ENCODE data around the gene JAML. TPM values are rescaled to one million over a fixed set of nuclear protein-coding genes. Genes with fewer than 3 reads are reported as not detected.

The JAML gene
- polyA plus RNA-seq, 4 donors: 4.2 to 33.9 (median 13.3) TPM

DNA sequence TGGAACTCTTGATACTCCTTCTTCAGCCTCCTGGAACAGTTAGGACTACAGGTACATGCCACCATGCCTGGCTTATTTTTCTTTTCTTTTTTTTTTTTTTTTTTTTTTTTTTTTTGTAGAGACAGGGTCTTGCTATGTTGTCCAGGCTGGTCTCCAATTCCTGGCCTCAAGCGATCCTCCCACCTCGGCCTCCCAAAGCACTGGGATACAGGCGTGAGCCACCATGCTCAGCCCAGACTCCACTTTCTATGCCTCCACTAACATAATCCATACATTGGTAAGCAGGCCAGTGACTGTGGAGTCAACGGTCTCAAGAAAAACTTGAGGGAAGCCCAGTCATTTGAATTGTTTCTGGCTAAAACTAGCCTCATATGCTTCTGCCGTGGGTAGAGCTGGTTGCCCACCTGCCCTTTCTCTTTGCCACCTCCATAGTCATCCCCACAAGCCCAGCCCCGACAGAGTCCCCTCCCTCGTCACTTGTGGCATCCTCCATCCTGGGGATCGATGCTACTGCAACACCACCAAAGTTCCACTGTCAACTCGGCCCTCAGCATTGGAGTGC lies 50.7 kb downstream of the JAML start:
- H3K27ac ChIP-seq (ENCODE audit: low read depth in 1 of 3, low read length in 2 of 3): no peak overlapping the region
- H3K36me3 ChIP-seq (ENCODE audit: control insufficient read depth in 3 of 3, insufficient read depth in 2 of 3, low read depth in 1 of 3, low read length in 3 of 3): peaks cover 0 to 2% (median 0%) of the 10 kb centered on the region in 3 donors
- 86 to 87% (median 86%) methylated on average over 9 of the region's 9 CpGs for WGBS, 3 donors
- FAIRE-seq (no peak), DNase-seq (no peak)
- peaks cover 0 to 50% (median 0%) of the 10 kb centered on the region in 3 donors for H3K27me3 ChIP-seq (ENCODE audit: control insufficient read depth in 3 of 3, insufficient read depth in 3 of 3, low read length in 3 of 3)
- H3K4me3 ChIP-seq (ENCODE audit: low read depth in 1 of 3, low read length in 3 of 3): no peak overlapping the region
- H3K9me3 ChIP-seq (ENCODE audit: control insufficient read depth in 2 of 2, insufficient read depth in 1 of 2, low read depth in 1 of 2, low read length in 1 of 2): no peaks in the 10 kb centered on the region
- H3K4me1 ChIP-seq (ENCODE audit: control insufficient read depth in 3 of 3, insufficient read depth in 2 of 3, low read depth in 1 of 3, low read length in 2 of 3): peaks cover 0 to 4% (median 0%) of the 10 kb centered on the region in 3 donors

DNA sequence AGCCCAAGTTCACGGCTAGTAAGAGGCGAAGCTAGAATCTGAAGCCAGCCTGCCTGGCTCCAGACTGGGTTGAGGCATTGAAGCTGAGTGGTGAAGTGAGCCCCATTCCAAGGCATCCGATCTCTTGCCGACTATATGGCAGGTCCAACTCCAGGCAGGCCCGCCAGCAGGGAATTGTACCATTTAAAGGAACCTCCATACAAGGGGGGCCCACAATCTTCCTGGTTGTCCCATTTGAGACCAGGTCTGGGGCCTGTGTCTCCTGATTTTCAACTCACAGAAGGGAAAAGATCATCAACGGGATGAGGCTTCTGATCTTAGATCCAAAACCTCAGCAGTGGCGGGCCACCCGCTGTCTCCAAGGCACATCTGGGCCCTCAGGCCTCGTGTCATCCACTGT lies 52.5 kb downstream of the JAML start:
- no peak for FAIRE-seq
- 86 to 91% (median 89%) methylated on average over 9 of the region's 9 CpGs for WGBS, 3 donors
- no peak overlapping the region for H3K27ac ChIP-seq (ENCODE audit: low read depth in 1 of 3, low read length in 2 of 3)

GRCh38 chr11:118171269-118172062 lies 53.3 kb downstream of the JAML start:
- Histone ChIP-seq H3K27ac (ENCODE audit: low read depth in 1 of 3, low read length in 2 of 3) (no peak overlapping the region), H3K27me3 (ENCODE audit: control insufficient read depth in 3 of 3, insufficient read depth in 3 of 3, low read length in 3 of 3) (peaks cover 0 to 66% (median 0%) of the 10 kb centered on the region in 3 donors), H3K9me3 (ENCODE audit: control insufficient read depth in 2 of 2, insufficient read depth in 1 of 2, low read depth in 1 of 2, low read length in 1 of 2) (no peaks in the 10 kb centered on the region), H3K4me1 (ENCODE audit: control insufficient read depth in 3 of 3, insufficient read depth in 2 of 3, low read depth in 1 of 3, low read length in 2 of 3) (peaks cover 0 to 7% (median 0%) of the 10 kb centered on the region in 3 donors), H3K4me3 (ENCODE audit: low read depth in 1 of 3, low read length in 3 of 3) (no peak overlapping the region), H3K36me3 (ENCODE audit: control insufficient read depth in 3 of 3, insufficient read depth in 2 of 3, low read depth in 1 of 3, low read length in 3 of 3) (peaks cover 0 to 4% (median 0%) of the 10 kb centered on the region in 3 donors)
- WGBS, 3 donors: 6 to 10% (median 10%) methylated on average over 24 to 29 of the region's 29 CpGs
- DNase-seq: peak; percentile 61 to 81
- FAIRE-seq: no peak

More for the DNA sequence above, 52.5 kb downstream of the JAML start:
- Histone ChIP-seq H3K4me3 (ENCODE audit: low read depth in 1 of 3, low read length in 3 of 3) (no peak overlapping the region), H3K4me1 (ENCODE audit: control insufficient read depth in 3 of 3, insufficient read depth in 2 of 3, low read depth in 1 of 3, low read length in 2 of 3) (peaks cover 0 to 7% (median 0%) of the 10 kb centered on the region in 3 donors), H3K27me3 (ENCODE audit: control insufficient read depth in 3 of 3, insufficient read depth in 3 of 3, low read length in 3 of 3) (peaks cover 0 to 62% (median 0%) of the 10 kb centered on the region in 3 donors), H3K36me3 (ENCODE audit: control insufficient read depth in 3 of 3, insufficient read depth in 2 of 3, low read depth in 1 of 3, low read length in 3 of 3) (peaks cover 0 to 4% (median 0%) of the 10 kb centered on the region in 3 donors), H3K9me3 (ENCODE audit: control insufficient read depth in 2 of 2, insufficient read depth in 1 of 2, low read depth in 1 of 2, low read length in 1 of 2) (no peaks in the 10 kb centered on the region)
- DNase-seq: no peak

DNA sequence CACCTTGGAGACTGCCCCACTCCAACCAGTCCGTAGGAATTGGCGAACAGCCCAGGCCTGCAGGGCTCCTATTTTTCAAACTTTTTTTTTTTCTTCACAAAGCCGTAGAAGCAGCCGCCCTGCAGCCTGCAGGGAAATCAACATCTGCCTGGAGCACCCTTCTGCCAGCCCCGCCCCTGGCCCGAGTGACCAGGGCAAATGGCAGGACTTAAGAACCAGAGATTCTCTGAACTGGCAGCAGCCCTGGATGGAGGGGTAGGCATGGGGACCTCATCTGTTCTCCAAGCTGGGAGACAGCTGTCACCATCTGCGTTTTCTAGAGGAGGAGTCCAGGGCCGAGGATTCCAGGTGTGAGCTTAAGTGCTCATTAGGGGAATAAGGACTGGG lies 53.9 kb downstream of the JAML start:
- Histone ChIP-seq H3K4me3 (ENCODE audit: low read depth in 1 of 3, low read length in 3 of 3) (no peak overlapping the region), H3K4me1 (ENCODE audit: control insufficient read depth in 3 of 3, insufficient read depth in 2 of 3, low read depth in 1 of 3, low read length in 2 of 3) (peaks cover 0 to 7% (median 0%) of the 10 kb centered on the region in 3 donors), H3K27me3 (ENCODE audit: control insufficient read depth in 3 of 3, insufficient read depth in 3 of 3, low read length in 3 of 3) (peaks cover 0 to 68% (median 0%) of the 10 kb centered on the region in 3 donors), H3K27ac (ENCODE audit: low read depth in 1 of 3, low read length in 2 of 3) (no peak overlapping the region), H3K9me3 (ENCODE audit: control insufficient read depth in 2 of 2, insufficient read depth in 1 of 2, low read depth in 1 of 2, low read length in 1 of 2) (no peaks in the 10 kb centered on the region), H3K36me3 (ENCODE audit: control insufficient read depth in 3 of 3, insufficient read depth in 2 of 3, low read depth in 1 of 3, low read length in 3 of 3) (peaks cover 0 to 4% (median 0%) of the 10 kb centered on the region in 3 donors)
- WGBS, 3 donors: 43 to 53% (median 44%) methylated on average over 8 of the region's 8 CpGs
- FAIRE-seq (no peak), DNase-seq (no peak)

DNA sequence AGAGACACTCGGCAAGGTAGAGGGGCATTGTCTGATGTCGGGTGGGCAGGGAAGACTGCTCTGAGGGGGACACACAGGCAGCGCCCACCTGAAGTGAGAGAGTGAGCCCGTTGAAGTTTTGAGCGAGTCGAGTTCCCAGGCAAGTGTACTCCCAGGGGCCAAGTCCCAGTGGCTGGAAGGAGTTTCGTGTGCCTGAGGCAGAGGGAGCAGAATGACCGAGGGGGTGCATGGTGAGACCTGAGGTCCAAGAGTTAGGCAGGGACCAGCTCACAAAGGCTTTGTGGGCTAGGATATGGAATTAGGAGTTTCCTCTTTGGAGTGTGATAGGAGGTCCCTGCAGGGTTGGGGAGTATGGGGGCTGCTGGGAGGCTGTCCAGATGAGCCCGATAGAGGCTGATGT lies 54.6 kb downstream of the JAML start:
- peaks cover 0 to 63% (median 0%) of the 10 kb centered on the region in 3 donors for H3K27me3 ChIP-seq (ENCODE audit: control insufficient read depth in 3 of 3, insufficient read depth in 3 of 3, low read length in 3 of 3)
- DNase-seq: no peak
- FAIRE-seq: no peak
- H3K36me3 ChIP-seq (ENCODE audit: control insufficient read depth in 3 of 3, insufficient read depth in 2 of 3, low read depth in 1 of 3, low read length in 3 of 3): peaks cover 0 to 4% (median 0%) of the 10 kb centered on the region in 3 donors
- 85 to 87% (median 85%) methylated on average over 9 of the region's 9 CpGs for WGBS, 3 donors
- H3K4me3 ChIP-seq (ENCODE audit: low read depth in 1 of 3, low read length in 3 of 3): no peak overlapping the region
- H3K4me1 ChIP-seq (ENCODE audit: control insufficient read depth in 3 of 3, insufficient read depth in 2 of 3, low read depth in 1 of 3, low read length in 2 of 3): peaks cover 0 to 7% (median 0%) of the 10 kb centered on the region in 3 donors
- H3K9me3 ChIP-seq (ENCODE audit: control insufficient read depth in 2 of 2, insufficient read depth in 1 of 2, low read depth in 1 of 2, low read length in 1 of 2): no peaks in the 10 kb centered on the region
- no peak overlapping the region for H3K27ac ChIP-seq (ENCODE audit: low read depth in 1 of 3, low read length in 2 of 3)

GRCh38 chr11:118169300-118170140 lies 55.3 kb downstream of the JAML start:
- Histone ChIP-seq H3K36me3 (ENCODE audit: control insufficient read depth in 3 of 3, insufficient read depth in 2 of 3, low read depth in 1 of 3, low read length in 3 of 3) (peaks cover 0 to 4% (median 0%) of the 10 kb centered on the region in 3 donors), H3K27ac (ENCODE audit: low read depth in 1 of 3, low read length in 2 of 3) (no peak overlapping the region), H3K27me3 (ENCODE audit: control insufficient read depth in 3 of 3, insufficient read depth in 3 of 3, low read length in 3 of 3) (peaks cover 0 to 61% (median 0%) of the 10 kb centered on the region in 3 donors), H3K4me3 (ENCODE audit: low read depth in 1 of 3, low read length in 3 of 3) (no peak overlapping the region), H3K4me1 (ENCODE audit: control insufficient read depth in 3 of 3, insufficient read depth in 2 of 3, low read depth in 1 of 3, low read length in 2 of 3) (peaks cover 0 to 7% (median 0%) of the 10 kb centered on the region in 3 donors), H3K9me3 (ENCODE audit: control insufficient read depth in 2 of 2, insufficient read depth in 1 of 2, low read depth in 1 of 2, low read length in 1 of 2) (no peaks in the 10 kb centered on the region)
- FAIRE-seq (no peak), DNase-seq (no peak)
- WGBS, 3 donors: 80 to 85% (median 83%) methylated on average over 7 of the region's 7 CpGs

DNA sequence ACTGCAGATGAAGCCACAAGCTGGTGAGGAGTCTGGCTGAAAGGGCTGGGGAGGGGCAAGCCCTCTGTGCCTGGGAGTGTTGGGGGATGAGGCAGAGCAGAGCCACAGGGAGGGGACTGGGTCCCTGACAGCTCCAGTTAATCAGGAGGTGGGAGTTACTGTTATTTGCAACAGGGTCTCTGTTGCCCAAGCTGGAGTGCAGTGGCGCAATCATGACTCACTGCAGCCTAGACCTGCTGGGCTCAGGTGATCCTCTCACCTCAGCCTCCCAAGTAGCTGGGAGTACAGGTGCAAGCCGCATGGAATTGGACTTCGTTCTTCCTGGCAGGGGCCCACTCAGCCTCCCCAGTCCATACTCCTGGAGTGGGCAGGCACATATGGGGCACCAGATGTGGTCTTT lies 56.1 kb downstream of the JAML start:
- DNase-seq: peak in 1 of 2 donors; percentile 50
- WGBS, 3 donors: 3 to 67% (median 55%) methylated on average over 3 of the region's 3 CpGs
- Histone ChIP-seq H3K4me1 (ENCODE audit: control insufficient read depth in 3 of 3, insufficient read depth in 2 of 3, low read depth in 1 of 3, low read length in 2 of 3) (peaks cover 0 to 7% (median 0%) of the 10 kb centered on the region in 3 donors), H3K9me3 (ENCODE audit: control insufficient read depth in 2 of 2, insufficient read depth in 1 of 2, low read depth in 1 of 2, low read length in 1 of 2) (no peaks in the 10 kb centered on the region), H3K4me3 (ENCODE audit: low read depth in 1 of 3, low read length in 3 of 3) (no peak overlapping the region), H3K36me3 (ENCODE audit: control insufficient read depth in 3 of 3, insufficient read depth in 2 of 3, low read depth in 1 of 3, low read length in 3 of 3) (peaks cover 0 to 4% (median 0%) of the 10 kb centered on the region in 3 donors), H3K27me3 (ENCODE audit: control insufficient read depth in 3 of 3, insufficient read depth in 3 of 3, low read length in 3 of 3) (peaks cover 0 to 64% (median 0%) of the 10 kb centered on the region in 3 donors), H3K27ac (ENCODE audit: low read depth in 1 of 3, low read length in 2 of 3) (no peak overlapping the region)
- FAIRE-seq: no peak

GRCh38 chr11:118168316-118168715 lies 56.5 kb downstream of the JAML start:
- Histone ChIP-seq H3K9me3 (ENCODE audit: control insufficient read depth in 2 of 2, insufficient read depth in 1 of 2, low read depth in 1 of 2, low read length in 1 of 2) (no peaks in the 10 kb centered on the region), H3K36me3 (ENCODE audit: control insufficient read depth in 3 of 3, insufficient read depth in 2 of 3, low read depth in 1 of 3, low read length in 3 of 3) (peaks cover 0 to 4% (median 0%) of the 10 kb centered on the region in 3 donors), H3K27me3 (ENCODE audit: control insufficient read depth in 3 of 3, insufficient read depth in 3 of 3, low read length in 3 of 3) (peaks cover 0 to 68% (median 0%) of the 10 kb centered on the region in 3 donors), H3K4me3 (ENCODE audit: low read depth in 1 of 3, low read length in 3 of 3) (no peak overlapping the region), H3K4me1 (ENCODE audit: control insufficient read depth in 3 of 3, insufficient read depth in 2 of 3, low read depth in 1 of 3, low read length in 2 of 3) (peaks cover 0 to 7% (median 0%) of the 10 kb centered on the region in 3 donors), H3K27ac (ENCODE audit: low read depth in 1 of 3, low read length in 2 of 3) (no peak overlapping the region)
- 77 to 79% (median 79%) methylated on average over 8 of the region's 8 CpGs for WGBS, 3 donors
- FAIRE-seq (no peak), DNase-seq (no peak)
